ENCODE results near the gene HMMR.

HMMR gene

DNA sequence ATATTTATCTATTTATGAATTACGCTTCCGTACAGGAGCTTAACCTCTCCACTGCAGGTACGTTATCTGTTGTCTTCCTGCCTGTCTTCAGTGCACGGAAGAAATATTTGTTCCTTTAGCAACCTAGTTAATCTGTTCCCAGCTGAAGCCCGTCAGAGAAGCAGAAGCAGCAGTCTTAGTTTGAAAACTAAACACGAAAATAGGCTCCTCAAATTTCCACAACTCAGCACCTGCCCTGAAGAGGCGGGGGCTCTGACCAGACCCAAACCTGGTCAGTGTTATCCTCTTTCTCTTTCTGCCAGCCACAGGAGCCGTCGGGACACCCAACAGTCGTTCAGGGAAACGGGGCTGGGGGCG, 992 bp upstream of the HMMR start:
- DNase-seq (ENCODE audit: low read depth) = no peak

DNA sequence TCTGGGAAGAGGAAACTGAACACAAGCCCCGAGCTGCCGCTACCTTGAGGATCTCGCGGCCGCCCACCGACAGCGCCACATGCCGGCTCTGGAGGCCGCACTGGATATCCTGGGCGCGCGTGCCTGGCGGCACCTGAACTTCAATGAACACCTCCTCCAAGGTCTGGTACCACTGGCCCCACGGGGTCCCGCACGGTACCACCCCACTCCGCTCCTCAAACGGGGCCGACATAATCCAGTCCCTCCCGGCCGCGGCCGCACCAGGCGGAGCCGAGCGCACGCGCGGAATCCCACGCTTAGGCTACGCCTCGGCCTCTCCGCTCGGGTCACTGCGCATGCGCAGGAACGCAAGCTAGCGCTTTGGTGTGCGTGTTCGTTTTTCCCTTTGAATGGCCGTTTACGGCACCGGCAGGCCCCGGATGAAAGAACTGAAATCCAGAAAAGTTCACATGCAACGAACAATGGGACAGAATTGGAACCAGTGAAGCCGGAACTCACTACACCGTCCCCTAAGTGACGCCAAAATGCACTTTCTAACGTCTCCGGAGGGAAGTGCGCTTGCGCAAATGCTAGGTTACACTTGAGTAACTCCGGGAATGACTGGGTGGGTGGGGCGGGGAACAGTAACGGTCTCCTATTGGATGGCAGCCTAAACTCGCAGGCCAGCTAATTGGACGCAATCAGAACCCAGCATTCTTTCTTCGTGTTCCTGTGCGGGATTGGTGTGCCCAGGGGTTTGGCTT, 442 bp upstream of the HMMR start, which contains the start of gene NUDCD2:
TSS of gene NUDCD2 (minus strand) at position 284 of the 743 bp plus-strand sequence. CDS start at position 232, 52 bp downstream.
- DNase-seq (ENCODE audit: low read depth) = peak; percentile 94

DNA sequence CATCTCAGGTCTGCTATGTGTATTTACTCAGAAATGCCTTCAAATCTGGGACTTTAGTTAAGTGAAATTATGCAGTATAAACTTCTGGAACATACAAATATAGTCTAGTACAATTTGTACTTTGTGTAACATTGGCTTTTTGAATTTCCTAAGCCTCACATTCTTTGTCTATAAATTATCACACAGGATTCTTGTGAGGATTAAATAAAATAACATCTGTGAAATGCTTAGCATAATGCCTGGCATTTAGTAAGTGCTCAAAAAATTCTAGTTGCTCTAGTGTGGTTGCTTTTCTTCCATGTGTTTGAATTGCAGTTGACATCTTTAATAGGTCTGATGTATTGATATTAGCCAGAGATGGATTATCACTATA, 2.6 kb downstream of the HMMR start:
- no peak for DNase-seq (ENCODE audit: low read depth)

DNA sequence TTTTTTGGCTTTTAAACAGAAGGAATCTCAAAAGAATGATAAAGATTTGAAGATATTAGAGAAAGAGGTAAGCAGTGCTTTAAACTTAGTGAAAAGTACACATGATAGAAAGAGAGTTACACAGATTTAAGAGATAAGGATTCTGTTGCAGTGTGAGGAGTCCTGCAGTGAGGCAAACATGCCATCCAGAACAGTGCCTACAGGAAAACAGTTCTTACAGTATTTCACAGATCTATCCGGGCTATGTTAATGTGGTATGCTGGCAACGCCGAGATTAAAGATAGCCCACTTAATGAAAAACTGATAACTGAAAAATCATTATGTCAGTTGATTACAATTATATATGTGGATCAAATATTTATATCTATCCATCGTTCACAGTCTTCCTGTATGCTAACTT, 7.2 kb downstream of the HMMR start:
- DNase-seq (ENCODE audit: low read depth) = no peak

DNA sequence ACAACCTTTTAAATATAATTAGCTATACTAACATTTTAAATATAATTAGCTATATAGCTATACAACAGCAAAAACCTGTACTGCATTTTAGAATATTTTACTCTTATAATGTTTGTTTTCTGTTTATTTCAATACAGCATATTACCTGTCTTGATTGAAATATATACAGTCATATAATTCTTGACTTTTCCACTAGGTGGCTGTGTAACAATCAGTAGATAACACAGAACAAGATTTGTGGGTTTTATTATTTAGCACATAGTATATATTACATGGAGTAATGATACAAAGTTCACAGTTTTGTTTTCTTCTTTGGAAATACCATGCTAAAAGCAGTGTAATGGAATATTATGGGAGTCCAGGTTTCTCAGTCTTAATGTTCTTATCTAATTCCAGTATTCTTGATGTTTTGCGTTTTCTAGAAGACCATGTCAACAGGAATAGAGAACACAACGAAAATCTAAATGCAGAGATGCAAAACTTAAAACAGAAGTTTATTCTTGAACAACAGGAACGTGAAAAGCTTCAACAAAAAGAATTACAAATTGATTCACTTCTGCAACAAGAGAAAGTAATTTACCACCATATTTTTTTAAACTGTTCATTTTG, 13.3 kb downstream of the HMMR start:
- DNase-seq (ENCODE audit: low read depth) = no peak

DNA sequence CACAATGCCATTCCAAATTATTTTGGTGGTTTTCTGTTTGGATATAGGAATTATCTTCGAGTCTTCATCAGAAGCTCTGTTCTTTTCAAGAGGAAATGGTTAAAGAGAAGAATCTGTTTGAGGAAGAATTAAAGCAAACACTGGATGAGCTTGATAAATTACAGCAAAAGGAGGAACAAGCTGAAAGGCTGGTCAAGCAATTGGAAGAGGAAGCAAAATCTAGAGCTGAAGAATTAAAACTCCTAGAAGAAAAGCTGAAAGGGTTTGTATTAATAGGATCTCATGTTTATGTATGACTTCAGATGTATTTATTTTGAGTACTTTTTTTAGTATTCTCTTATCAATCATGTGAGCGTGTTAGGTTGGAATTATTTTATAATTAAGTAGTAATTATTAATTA, 15.0 kb downstream of the HMMR start:
- no peak for DNase-seq (ENCODE audit: low read depth)

DNA sequence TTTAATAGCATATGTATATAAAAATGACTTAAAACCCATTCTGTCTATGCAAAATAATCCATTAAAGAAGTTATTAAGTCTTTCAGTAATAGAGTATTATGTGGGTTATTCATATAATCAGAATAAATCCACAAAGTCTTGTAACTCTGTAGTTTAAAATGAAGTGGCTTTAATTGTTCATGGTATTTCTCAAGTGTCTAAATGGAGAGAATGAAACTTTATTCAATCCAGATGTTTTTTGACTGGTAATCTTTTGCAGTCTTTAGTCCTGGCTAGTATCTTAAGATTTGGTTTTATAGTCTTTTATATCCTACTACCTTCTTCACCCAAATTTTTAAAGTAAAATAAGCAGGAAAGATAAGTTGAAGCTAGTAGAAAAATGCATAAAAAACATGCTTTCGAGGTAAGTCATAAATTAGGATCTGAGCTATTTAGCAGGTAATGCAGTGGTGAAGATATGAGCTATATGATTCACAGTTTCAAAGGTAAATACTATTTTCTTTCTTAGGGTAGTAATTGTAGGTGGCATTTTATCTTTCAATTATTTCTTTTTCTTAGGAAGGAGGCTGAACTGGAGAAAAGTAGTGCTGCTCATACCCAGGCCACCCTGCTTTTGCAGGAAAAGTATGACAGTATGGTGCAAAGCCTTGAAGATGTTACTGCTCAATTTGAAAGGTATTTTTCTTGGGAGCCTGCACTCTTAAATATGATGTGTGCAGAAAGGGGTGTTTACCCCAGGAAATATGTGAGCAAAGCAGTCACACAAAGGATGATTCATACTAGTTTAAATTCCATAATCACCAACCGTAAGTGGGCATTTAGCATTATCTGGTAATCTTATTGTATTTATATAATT, 17.9 kb downstream of the HMMR start:
- no peak for DNase-seq (ENCODE audit: low read depth)

DNA sequence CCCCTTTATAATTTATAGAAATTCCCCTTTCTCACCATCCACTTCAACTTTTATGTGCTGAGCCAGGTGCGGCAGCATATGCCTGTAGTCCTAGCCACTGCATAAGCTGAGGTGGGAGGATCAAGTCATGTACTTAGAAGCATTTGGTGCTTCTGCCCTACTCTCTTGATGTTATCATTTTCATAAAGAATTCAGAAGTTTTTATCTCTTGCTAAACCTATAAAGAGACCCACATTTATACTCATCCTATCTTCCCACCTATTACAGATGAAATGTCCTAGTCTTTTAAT, 18.5 kb downstream of the HMMR start:
- no peak for DNase-seq (ENCODE audit: low read depth)

DNA sequence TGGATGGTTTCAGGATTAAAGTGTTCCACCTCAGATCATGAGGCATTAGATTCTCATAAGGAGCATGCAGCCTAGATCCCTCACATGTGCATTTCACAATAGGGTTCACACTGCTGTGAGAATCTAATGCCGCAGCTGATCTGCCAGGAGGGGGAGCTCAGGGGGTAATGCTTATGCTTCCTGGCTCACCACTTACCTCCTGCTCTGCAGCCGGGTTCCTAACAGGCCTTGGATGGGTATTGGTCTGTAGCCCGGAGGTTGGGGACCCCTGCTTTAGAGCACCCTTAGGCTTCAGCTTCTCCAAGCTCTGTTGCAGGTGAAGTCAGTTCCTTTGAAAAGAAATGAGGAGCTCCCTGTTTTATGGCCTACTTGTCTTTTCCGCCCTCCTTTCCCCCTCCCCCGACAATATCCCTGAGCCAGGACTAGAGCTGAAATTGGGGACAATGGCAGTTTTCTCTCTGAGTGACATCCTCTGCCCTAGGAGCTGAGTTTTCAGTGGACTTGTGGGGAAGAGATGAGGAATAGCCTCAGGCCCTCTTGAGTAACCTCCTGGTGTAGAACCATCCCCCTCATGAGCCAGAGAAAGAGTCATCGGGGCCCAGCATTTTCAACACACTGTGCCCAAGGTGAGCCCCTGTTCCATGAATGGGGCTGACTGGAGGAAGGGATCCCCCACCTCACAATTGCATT, 28.8 kb downstream of the HMMR start:
- no peak for DNase-seq (ENCODE audit: low read depth)

DNA sequence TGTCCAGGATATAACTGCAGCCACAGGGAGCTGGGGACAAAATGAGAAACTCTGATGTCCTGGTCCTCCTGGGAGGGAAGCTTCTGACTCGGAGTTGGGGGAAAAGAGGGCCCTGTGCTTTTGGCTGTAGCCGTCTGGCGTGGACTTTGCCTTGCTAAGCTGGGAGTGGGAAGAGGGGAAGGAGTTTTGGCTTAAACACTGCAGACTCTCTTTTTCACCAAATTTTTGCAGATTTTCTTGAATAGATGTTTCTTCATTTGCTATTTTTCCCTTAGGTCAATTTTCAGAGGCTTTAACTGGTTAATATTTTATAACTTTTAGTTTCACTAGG, 29.3 kb downstream of the HMMR start:
- no peak for DNase-seq (ENCODE audit: low read depth)

DNA sequence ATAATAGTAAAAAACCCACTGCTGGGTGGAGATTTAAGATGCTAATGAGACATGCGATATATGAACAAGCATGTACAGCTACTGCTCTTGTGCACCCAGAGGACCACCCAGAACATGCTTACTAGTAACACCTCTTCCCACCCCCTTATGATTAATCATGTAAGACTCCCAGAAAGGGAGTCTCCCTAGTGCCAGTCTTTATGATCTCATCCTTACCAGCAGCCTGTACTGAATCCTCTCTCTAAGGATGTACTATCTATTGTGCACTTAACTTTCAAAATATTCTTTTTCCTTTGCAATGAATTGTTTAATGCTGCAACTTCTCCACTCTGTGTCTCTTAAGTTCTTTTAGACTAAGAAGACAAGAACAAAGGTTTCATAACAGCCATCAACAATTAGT, 35.9 kb downstream of the HMMR start:
- no peak for DNase-seq (ENCODE audit: low read depth)

DNA sequence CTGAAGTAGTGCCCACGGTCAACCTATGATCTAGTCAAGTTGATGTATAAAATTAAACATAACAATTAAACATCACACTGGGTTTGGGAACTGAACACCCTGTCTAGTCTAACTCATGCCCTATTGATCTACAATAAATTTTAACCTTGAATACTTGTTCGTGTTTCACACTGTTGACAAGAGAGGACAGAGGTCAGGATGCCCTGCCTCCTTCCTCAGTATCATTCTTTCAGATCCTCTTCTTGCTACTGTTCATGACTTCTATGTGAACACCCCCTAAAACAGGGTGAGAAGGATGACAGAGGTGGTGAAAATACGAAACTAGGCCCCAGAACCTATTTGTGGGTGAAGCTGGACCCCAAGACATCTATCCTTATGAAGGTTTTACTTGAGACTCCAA, 36.9 kb downstream of the HMMR start:
- no peak for DNase-seq (ENCODE audit: low read depth)

DNA sequence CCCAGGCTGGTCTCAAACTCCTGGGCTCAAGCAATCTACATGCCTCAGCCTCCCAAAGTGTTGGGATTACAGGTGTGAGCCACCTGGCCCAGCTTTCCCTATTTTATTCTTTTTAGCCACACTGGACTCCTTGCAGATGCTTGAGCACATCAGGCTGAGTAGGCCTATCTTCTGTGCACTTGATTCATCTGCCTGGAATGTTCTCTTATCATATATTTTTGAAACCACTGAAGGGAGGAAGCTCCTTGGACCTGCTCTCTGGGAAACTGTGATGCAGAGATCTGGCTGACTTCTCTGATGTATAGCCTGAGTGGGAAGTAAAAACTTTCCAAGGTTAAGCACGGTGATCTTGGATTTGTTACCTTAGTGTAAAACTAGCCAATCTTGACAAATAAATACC, 38.5 kb downstream of the HMMR start:
- DNase-seq (ENCODE audit: low read depth) = no peak

DNA sequence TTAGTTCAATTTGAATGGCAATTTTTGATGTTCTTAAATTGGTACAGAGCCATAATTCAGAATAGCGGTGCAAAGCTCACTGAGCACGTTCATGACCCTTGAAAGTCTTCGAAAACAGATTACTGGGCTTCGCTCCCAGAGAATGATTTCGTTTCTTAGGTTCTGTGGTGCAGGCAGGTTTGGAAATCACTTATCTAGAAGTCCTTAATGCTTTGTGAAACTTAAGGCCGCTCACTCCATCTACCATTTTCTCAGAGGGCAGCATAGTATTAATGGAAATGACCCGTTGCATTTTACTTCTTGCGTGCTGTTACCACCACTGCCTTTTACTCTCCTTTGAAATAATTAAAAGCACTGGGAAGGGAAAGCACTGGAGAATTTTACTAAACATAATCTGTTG, 42.1 kb downstream of the HMMR start:
- DNase-seq (ENCODE audit: low read depth) = no peak

DNA sequence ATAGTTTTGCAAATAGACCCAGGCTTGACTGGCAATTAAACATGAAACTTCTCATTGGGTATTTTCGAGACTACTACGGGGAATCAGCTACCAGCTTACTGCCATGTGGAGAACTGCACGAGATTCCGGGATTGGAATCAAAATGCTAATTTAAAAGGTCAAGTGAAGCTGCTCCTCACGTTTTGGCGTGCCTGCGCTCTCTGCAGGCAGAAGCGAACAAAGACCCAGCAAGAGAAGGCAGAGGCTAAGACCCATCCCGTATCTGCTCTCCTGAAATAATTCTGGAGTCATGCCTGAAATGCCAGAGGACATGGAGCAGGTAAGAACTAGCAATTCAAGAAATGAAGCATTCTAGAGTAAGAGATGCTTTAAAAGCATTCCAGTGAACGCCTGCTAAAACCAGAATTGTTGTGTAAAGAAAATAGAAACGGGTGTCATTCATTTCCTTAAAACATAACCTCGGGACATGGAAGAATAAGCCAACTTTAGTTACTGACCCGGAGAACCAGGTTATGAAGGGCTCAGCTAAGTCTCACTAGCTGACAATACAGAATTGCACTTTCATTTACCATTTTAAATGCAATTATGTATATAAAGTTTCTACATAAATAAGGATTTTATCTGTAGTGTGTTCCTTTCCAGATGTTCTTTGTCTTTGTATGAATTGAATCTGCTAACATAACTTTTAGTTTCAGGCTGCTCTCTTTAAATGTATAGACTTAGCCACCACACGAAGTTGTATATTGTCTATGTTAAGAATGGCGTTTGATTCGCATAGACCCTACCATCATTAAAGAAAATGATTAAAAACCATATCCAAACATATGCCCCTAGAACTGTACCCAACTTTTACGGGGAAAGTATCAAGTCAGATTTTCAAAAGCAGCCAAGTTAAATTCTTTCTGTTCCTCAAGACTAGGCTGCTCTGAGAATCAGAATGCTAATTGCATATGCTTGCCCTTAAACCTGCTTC, 43.0 kb downstream of the HMMR start:
- DNase-seq (ENCODE audit: low read depth) = no peak

DNA sequence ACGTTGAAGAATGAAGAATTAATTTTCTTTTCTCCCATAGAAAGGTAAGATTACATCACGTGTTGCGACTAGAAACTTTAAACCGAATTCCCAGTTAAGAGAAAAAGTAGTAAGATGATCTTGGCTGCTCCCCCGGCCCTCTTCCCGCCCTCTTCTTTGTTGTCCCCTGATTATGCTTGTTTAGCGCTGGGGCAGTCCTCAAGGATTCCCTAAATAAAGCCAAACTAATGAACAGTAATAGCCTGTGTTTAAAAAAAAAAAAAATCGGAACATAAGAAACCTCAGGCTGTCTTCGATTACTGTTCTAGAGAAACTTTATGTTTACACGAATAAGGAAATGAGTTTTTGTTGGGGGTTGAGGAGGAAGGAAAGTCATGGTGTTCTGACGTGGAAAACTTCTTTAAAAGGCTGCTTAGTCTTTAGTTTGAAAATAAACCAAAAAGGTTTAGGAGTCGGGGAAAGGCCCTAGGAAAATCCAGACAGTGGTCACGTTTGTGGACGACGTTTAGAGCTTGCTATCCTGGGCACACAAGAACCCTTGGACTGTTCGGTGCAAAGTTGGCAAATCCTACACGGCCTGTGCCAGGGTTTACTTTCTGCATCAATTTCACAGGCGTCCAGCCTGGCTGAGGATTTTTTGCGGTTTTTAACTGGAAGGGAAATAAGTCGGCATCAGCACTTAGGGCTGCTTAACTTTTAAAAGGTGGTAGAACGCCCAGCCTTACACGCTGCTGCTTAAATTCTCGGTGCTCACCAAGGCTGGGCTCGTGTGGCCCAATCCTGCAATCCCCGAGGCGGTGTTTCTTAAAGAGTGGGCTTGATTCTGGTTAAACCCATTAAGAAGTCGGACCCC, 43.9 kb downstream of the HMMR start:
- no peak for DNase-seq (ENCODE audit: low read depth)

DNA sequence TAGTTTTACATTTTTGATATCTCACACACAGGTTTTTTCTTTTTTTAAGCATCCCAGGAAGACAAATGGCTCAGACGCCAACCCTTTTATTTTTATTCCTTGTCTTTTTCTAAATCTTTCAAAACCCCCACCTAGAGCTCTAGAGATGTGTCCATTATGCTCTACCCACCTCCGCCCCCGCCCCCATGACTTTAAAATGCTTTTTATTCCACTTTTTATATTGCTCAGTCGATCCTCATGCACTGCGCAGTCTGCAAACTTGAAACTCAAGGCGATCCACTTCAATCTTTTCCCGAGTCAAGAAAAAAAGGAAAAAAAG, 44.6 kb downstream of the HMMR start:
- no peak for DNase-seq (ENCODE audit: low read depth)

DNA sequence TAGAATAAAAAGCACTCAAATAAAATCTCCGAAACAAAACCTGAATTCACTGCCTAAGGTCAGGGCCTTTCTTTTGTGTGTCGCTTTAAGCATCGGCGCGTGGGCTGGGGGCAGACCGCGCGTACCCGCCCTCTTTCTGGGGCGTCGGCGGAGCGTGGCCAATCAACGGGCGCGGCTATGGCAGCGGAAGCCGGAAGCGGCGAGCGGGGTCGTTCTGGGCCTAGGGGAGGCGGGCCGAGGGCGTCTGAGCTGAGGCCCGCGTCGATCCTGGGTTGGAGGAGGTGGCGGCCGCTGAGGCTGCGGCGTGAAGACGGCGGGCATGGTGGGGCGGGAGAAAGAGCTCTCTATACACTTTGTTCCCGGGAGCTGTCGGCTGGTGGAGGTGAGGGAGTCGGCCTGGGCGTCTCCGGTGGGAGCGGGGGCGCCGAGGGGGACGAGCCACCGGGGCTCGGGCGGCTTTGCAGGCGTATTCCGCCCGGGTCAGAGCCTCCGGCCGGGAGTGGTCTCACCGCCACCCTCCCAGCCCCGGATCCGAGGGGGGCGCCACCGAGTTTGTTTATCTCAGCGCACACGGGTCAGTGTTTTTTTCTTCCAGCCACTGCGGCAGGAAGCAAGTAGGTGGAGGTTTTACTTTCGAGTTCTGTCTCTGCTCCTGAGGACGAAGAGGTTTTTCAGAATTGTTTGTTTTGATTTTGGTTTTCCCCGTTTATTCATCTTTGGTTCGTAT, 45.1 kb downstream of the HMMR start, which contains the start of gene MAT2B:
TSS of gene MAT2B (plus strand) at position 252 of the 727 bp plus-strand sequence. CDS start at position 320, 68 bp downstream.
- peak; percentile 89 for DNase-seq (ENCODE audit: low read depth)

DNA sequence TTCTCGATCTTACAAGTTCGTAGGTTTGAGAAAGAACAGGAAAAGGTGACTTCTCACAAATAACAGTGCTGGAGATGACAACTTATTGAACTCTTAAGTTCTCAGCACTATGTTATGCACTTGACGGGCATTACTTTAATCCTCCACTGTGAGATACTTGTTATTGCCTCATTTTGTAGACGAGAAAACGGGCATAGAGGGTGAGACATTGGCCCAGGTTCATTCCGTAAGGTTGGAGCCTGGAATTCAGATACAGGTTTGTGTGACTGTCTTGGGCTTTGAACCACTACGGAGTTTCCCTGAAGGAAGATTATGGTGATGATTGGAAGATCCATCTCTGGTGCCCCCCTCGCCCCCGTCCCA, 45.6 kb downstream of the HMMR start:
- no peak for DNase-seq (ENCODE audit: low read depth)

DNA sequence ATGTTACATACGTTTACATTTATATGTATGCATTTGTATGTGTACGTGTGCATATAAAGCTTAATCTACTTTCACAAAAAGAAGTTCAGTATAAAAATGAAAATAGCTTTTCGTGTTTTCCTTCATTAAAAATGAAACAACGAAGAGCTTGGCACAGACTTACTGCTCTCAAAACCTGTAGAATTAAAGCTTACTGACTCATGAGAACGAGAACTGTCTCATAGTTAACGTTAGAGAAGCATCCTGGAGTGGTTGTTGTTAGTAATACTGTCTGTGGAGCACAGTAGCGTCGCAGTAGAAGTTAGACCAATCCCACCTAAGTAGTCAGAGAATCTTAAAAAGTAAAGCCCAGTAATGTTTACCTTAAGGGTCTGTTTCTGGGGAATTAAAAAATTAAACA, 46.3 kb downstream of the HMMR start:
- no peak for DNase-seq (ENCODE audit: low read depth)

Data from stimulated activated CD8-positive, alpha-beta memory T cell treated with anti-CD3 and anti-CD28 coated beads, Interleukin-12 subunit alpha, Interleukin-12 subunit beta, amount 100 ng/mL, for 1 hour (primary cell).